ENCODE results near the gene KPNA2. TPM values are rescaled to one million over a fixed set of nuclear protein-coding genes. Genes with fewer than 3 reads are reported as not detected.

Gene KPNA2
- total and polyA plus RNA-seq, 2 of the 13 experiments (the other 11 are each of a cell fraction or from before 2014, with no cell fraction given): 111 to 305 TPM

- TF ChIP-seq ZBTB2 (CRISPR knock-in tag; IDR thresholded peaks at IDR 0.05; ENCODE audit: low read depth) (no peak), ZNF367 (CRISPR knock-in tag; IDR thresholded peaks at IDR 0.05; ENCODE audit: borderline replicate concordance) (no peak), CBX2 (IDR thresholded peaks at IDR 0.05; ENCODE audit: low read depth, low read length) (no peak), CBX2 (CRISPR knock-in tag; IDR thresholded peaks at IDR 0.05; ENCODE audit: low read depth) (no peak), HOXD1 (CRISPR knock-in tag; IDR thresholded peaks at IDR 0.05) (no peak), ZNF530 (CRISPR knock-in tag; IDR thresholded peaks at IDR 0.05; ENCODE audit: low read depth) (no peak), RBAK (CRISPR knock-in tag; IDR thresholded peaks at IDR 0.05) (no peak), ZNF790 (CRISPR knock-in tag; IDR thresholded peaks at IDR 0.05; ENCODE audit: borderline replicate concordance) (no peak), SOX6 (IDR thresholded peaks at IDR 0.05) (no peak), SOX6 (CRISPR knock-in tag; IDR thresholded peaks at IDR 0.05) (peak; percentile 90), TAF15 (IDR thresholded peaks at IDR 0.05; ENCODE audit: low read depth, low read length, poor library complexity, severe bottlenecking) (no peak), ZKSCAN8 (CRISPR knock-in tag; IDR thresholded peaks at IDR 0.05; ENCODE audit: borderline replicate concordance) (peak; percentile 87; the same call in 1 of the 2 replicates), ZFP90 (CRISPR knock-in tag; IDR thresholded peaks at IDR 0.05; ENCODE audit: borderline replicate concordance) (no peak; the same call in 1 of the 2 replicates), ZNF749 (CRISPR knock-in tag; IDR thresholded peaks at IDR 0.05; ENCODE audit: borderline replicate concordance) (no peak), ZNF556 (CRISPR knock-in tag; IDR thresholded peaks at IDR 0.05; ENCODE audit: borderline replicate concordance) (peak; percentile 71; the same call in 1 of the 2 replicates), NFYC (CRISPR knock-in tag; IDR thresholded peaks at IDR 0.05) (peak; percentile 57), BATF2 (CRISPR knock-in tag; IDR thresholded peaks at IDR 0.05) (no peak), ZNF792 (CRISPR knock-in tag; IDR thresholded peaks at IDR 0.05) (peak; percentile 83; the same call in 1 of the 2 replicates), FLYWCH1 (CRISPR knock-in tag; IDR thresholded peaks at IDR 0.05) (no peak), NKX3-1 (CRISPR knock-in tag; IDR thresholded peaks at IDR 0.05) (peak; percentile 85), ZNF841 (CRISPR knock-in tag; IDR thresholded peaks at IDR 0.05; ENCODE audit: borderline replicate concordance) (no peak), SCMH1 (CRISPR knock-in tag; IDR thresholded peaks at IDR 0.05; ENCODE audit: borderline replicate concordance) (no peak), SP140L (CRISPR knock-in tag; IDR thresholded peaks at IDR 0.05; ENCODE audit: borderline replicate concordance) (no peak)
- TF ChIP-seq, protein P1, sequence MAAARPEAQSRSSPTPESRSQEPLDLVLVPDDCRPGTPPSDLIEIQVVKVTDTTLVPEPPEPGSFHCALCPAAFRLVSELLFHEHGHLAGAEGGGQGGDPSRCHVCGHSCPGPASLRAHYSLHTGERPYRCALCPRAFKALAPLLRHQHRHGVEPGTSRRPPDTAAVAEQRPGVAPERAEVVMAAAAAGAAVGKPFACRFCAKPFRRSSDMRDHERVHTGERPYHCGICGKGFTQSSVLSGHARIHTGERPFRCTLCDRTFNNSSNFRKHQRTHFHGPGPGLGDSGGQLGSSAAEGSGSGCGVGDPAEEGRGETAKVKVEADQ (CRISPR knock-in tag; IDR thresholded peaks at IDR 0.05; ENCODE audit: borderline replicate concordance): no peak
- TF ChIP-seq, protein P2, sequence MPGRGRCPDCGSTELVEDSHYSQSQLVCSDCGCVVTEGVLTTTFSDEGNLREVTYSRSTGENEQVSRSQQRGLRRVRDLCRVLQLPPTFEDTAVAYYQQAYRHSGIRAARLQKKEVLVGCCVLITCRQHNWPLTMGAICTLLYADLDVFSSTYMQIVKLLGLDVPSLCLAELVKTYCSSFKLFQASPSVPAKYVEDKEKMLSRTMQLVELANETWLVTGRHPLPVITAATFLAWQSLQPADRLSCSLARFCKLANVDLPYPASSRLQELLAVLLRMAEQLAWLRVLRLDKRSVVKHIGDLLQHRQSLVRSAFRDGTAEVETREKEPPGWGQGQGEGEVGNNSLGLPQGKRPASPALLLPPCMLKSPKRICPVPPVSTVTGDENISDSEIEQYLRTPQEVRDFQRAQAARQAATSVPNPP (CRISPR knock-in tag; IDR thresholded peaks at IDR 0.05): no peak
- TF ChIP-seq, protein P3, sequence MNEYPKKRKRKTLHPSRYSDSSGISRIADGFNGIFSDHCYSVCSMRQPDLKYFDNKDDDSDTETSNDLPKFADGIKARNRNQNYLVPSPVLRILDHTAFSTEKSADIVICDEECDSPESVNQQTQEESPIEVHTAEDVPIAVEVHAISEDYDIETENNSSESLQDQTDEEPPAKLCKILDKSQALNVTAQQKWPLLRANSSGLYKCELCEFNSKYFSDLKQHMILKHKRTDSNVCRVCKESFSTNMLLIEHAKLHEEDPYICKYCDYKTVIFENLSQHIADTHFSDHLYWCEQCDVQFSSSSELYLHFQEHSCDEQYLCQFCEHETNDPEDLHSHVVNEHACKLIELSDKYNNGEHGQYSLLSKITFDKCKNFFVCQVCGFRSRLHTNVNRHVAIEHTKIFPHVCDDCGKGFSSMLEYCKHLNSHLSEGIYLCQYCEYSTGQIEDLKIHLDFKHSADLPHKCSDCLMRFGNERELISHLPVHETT (CRISPR knock-in tag; conservative IDR thresholded peaks at IDR 0.05): 0 out of 2 replicates have a peak, but pooled peaks have one; percentile 37
These were observed 5.9 kb upstream of the KPNA2 start (continued) for GRCh38 chr17:68029512-68030215.

Data from HepG2 (cell line).